Chondrocyte (in vitro differentiated cells): Measurements from ENCODE around the gene ADAMTS3. TPM values are rescaled to one million over a fixed set of nuclear protein-coding genes. Genes with fewer than 3 reads are reported as not detected.

Source experiments
- DNase-seq: peaks from one replicate; pipeline ENCODE4 v3.0.0; 2021; ENCODE audit warnings: mixed read lengths, low spot score
- H3K27ac Mint-ChIP-seq: one replicate; pipeline ENCODE4 v1.8.0; 2021; ENCODE audit warnings: mild to moderate bottlenecking, moderate library complexity, mixed read lengths; ENCODE audit not compliant: unreplicated experiment
- H3K27me3 Mint-ChIP-seq: 2 replicates; pipeline ENCODE4 v1.8.0; 2021; ENCODE audit warnings: low read depth, mixed read lengths
- H3K36me3 Mint-ChIP-seq: 2 replicates; pipeline ENCODE4 v1.8.0; 2021; ENCODE audit warnings: low read depth, mixed read lengths
- H3K4me1 Mint-ChIP-seq: 2 replicates; pipeline ENCODE4 v1.8.0; 2021; ENCODE audit warnings: low read depth, mild to moderate bottlenecking, mixed read lengths
- H3K4me3 Mint-ChIP-seq: one replicate; pipeline ENCODE4 v1.8.0; 2021; ENCODE audit warnings: mild to moderate bottlenecking, moderate library complexity, mixed read lengths; ENCODE audit not compliant: unreplicated experiment
- H3K9me3 Mint-ChIP-seq: 2 replicates; pipeline ENCODE4 v1.8.0; 2021; ENCODE audit warnings: low read depth, mixed read lengths
- CTCF ChIP-seq: fragments of 200-600 bp; sonication (generic); IDR thresholded peaks from 2 replicates; pipeline ENCODE4 v1.5.0; 2021; ENCODE audit warnings: antibody characterized with exemption, mild to moderate bottlenecking, moderate library complexity
- total RNA-seq: library from RNA; stranded (reverse); gene quantifications from 3 replicates; pipeline ENCODE4 v1.2.1, GENCODE V29; 2021

Gene ADAMTS3
- total RNA-seq, 1 donor from 2014 or later = 0.60 TPM

DNA sequence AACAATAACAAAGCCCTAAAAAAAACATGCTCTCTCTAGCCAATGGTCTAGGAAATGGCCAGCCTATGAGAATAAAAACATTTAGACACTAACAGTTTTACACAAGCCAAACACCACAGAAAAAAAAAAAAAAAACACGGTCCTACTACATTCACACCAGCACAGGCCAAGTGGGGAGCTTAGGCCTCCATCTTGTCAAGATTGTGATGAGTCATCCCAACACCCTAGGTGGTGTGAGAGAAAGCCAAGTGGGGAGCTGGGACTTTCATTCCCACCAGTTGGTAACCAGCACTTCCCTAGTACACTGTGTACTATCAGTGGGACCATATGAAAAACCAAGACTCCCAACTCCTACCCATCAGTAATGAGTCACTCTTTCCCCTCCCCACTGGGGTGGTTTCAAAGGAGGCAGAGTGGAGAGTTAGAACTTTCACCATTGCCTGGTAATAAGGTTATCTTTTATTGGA is 95.6 kb downstream of the ADAMTS3 start:
- TF ChIP-seq CTCF = no peak
- H3K4me1 Mint-ChIP-seq = peaks cover 9% of the 10 kb centered on the region
- no peak for DNase-seq
- no peak overlapping the region for H3K27ac Mint-ChIP-seq
- no peak overlapping the region for H3K4me3 Mint-ChIP-seq
- H3K27me3 Mint-ChIP-seq = peaks cover 5% of the 10 kb centered on the region
- peaks cover 14% of the 10 kb centered on the region for H3K9me3 Mint-ChIP-seq
- H3K36me3 Mint-ChIP-seq = peaks cover 1% of the 10 kb centered on the region

- Mint-ChIP-seq H3K27me3 (peaks cover 5% of the 10 kb centered on the region), H3K36me3 (peaks cover 1% of the 10 kb centered on the region), H3K4me1 (peaks cover 9% of the 10 kb centered on the region), H3K9me3 (peaks cover 11% of the 10 kb centered on the region), H3K4me3 (no peak overlapping the region), H3K27ac (no peak overlapping the region)
- DNase-seq = no peak
- TF ChIP-seq CTCF = no peak
These were observed 97.2 kb downstream of the ADAMTS3 start for GRCh38 chr4:72471816-72472215.

DNA sequence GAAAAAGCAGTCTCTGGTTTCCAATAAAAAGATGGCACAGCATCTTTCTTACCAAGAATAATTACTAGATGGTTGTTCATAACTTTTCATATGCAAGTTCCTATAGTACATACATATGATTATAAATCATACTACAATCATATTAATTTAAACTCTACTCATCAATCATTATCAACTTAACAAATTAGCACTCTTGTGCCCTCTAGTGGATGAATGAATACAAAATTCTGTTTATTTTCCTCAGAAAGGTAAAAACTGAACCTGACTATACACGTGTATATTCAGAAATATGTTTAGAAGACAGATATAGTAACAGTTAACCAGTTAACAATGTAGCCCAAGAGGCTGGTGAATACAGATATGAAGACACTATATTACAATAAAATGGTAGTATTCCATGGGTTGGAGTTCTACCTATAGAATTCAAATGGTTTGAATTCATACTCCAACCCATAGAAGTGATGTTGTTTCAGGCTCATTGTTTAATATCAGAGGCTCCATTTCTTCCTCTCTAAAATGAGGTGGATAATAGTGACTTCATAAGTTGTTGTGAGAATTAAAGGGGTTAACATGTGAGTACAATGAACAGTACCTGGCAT is 100.0 kb downstream of the ADAMTS3 start:
- no peak overlapping the region for H3K27ac Mint-ChIP-seq
- H3K4me3 Mint-ChIP-seq = no peak overlapping the region
- peak; percentile 97 for TF ChIP-seq CTCF
- no peak for DNase-seq
- H3K36me3 Mint-ChIP-seq = no peaks in the 10 kb centered on the region
- peaks cover 9% of the 10 kb centered on the region for H3K4me1 Mint-ChIP-seq
- peaks cover under 1% of the 10 kb centered on the region for H3K9me3 Mint-ChIP-seq
- peaks cover 3% of the 10 kb centered on the region for H3K27me3 Mint-ChIP-seq

GRCh38 chr4:72467633-72468032 is 101.4 kb downstream of the ADAMTS3 start:
- Mint-ChIP-seq H3K4me1 (peaks cover 6% of the 10 kb centered on the region), H3K4me3 (no peak overlapping the region), H3K36me3 (no peaks in the 10 kb centered on the region), H3K9me3 (no peaks in the 10 kb centered on the region), H3K27me3 (peaks cover 3% of the 10 kb centered on the region), H3K27ac (no peak overlapping the region)
- no peak for TF ChIP-seq CTCF
- no peak for DNase-seq

DNA sequence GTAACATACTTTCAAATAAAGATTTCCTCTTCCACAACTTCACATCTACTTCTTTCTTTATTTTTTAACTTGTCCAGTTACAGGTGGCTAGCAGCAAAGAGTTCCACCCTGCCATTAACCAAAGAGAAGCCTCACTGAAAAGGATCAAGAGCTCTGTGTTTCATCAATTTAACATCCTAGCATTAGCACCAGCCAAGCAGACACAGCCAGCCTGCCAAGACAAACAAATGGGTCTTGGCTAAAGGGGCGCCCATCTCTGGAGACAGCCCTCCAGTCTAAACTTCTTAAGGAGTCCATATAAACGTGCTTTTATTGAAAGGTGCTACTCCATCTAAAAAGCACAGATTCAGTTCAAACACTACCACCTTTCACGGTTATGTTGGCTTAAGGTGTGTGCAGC is 105.3 kb downstream of the ADAMTS3 start:
- no peak overlapping the region for H3K4me3 Mint-ChIP-seq
- H3K36me3 Mint-ChIP-seq = no peaks in the 10 kb centered on the region
- peaks cover 3% of the 10 kb centered on the region for H3K4me1 Mint-ChIP-seq
- H3K27me3 Mint-ChIP-seq = peaks cover 4% of the 10 kb centered on the region
- no peak for TF ChIP-seq CTCF
- H3K27ac Mint-ChIP-seq = no peak overlapping the region
- DNase-seq = no peak
- no peaks in the 10 kb centered on the region for H3K9me3 Mint-ChIP-seq
